ENCODE data around the gene NEMP2. TPM values are rescaled to one million over a fixed set of nuclear protein-coding genes. Genes with fewer than 3 reads are reported as not detected.

NEMP2 gene
- total RNA-seq, 1 experiment from 2014 or later, result 46.0 TPM

DNA sequence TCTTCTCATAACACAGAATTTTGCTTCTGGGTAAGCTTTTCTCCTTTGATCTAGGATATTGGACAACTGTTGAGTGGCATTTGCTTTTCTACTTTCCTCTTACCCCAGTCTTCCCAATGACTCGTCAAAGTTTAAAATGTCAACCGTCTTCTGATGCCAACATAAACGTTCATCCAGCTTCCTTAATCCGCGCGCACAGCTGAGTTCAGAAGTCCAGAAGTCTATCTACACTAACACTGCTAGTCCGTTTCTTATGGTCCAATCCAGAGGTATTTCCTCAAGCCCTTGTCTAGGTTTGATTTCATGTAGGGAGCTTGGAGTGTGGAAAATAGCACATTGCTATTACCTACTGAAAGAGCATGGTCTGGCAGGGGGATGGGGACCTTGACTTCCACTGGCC lies 77.7 kb downstream of the NEMP2 start:
- CTCF ChIA-PET, result interaction anchor here (1.3 kb wide), 1 partner anchor 9 kb away, joined by 6 read pairs; no protein-coding TSS in a partner anchor
- no peaks in the 10 kb centered on the region for H3K9me3 Mint-ChIP-seq (ENCODE audit: unreplicated experiment)

DNA sequence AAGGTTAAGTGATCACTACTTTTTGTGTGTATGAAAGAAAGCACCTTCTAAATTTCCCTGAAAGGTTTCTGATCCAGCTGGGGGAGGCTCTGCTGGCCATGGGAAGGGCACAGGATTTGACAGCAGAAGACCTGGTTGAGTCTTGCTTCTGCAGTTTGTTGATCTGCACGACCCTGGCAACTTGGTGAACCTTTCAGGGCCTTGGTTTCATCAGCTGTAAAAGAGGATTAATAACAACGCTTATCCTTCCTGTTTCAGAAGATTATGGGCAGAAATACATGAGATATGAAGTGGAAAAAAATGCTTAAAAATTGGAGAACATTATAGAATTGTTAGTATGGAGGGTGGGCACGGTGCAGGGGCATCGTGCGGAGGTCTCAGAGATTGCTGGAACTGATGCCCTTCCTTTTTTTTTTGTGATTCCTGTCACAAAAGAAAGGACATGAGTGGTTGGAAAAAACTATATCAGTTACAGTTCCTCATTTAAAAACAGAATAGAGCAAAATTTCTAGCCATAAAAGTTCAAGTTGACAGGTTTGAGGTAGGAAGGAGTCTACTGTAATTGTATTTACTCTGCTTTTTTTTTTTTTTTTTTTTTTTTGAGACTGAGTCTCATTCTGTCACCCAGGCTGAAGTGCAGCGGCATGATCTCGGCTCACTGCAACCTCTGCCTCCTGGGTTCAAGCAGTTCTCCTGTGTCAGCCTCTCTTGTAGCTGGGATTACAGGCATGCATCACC lies 79.0 kb downstream of the NEMP2 start:
- DNase-seq (ENCODE audit: unreplicated experiment), result no peak
- Mint-ChIP-seq H3K27ac (ENCODE audit: low read depth, unreplicated experiment) (no peak overlapping the region), H3K4me1 (ENCODE audit: insufficient read depth, unreplicated experiment) (peaks cover 18% of the 10 kb centered on the region), H3K4me3 (ENCODE audit: unreplicated experiment) (no peak overlapping the region), H3K9me3 (ENCODE audit: unreplicated experiment) (no peaks in the 10 kb centered on the region), H3K27me3 (ENCODE audit: insufficient read depth, unreplicated experiment) (no peaks in the 10 kb centered on the region), H3K36me3 (ENCODE audit: insufficient read depth, unreplicated experiment) (peaks cover 18% of the 10 kb centered on the region)
- TF ChIP-seq, protein P1, sequence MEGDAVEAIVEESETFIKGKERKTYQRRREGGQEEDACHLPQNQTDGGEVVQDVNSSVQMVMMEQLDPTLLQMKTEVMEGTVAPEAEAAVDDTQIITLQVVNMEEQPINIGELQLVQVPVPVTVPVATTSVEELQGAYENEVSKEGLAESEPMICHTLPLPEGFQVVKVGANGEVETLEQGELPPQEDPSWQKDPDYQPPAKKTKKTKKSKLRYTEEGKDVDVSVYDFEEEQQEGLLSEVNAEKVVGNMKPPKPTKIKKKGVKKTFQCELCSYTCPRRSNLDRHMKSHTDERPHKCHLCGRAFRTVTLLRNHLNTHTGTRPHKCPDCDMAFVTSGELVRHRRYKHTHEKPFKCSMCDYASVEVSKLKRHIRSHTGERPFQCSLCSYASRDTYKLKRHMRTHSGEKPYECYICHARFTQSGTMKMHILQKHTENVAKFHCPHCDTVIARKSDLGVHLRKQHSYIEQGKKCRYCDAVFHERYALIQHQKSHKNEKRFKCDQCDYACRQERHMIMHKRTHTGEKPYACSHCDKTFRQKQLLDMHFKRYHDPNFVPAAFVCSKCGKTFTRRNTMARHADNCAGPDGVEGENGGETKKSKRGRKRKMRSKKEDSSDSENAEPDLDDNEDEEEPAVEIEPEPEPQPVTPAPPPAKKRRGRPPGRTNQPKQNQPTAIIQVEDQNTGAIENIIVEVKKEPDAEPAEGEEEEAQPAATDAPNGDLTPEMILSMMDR (IDR thresholded peaks at IDR 0.05; ENCODE audit: unreplicated experiment), result no peak
- ChIA-PET POLR2A (interaction anchor here (0.6 to 0.7 kb wide), 2 partner anchors 51 to 55 kb away, joined by 3 read pairs; no protein-coding TSS in a partner anchor), CTCF (interaction anchor here (0.6 kb wide), 1 partner anchor 189 kb away, joined by 3 read pairs; no protein-coding TSS in a partner anchor)
- BruUV-seq (replicated peaks), result no TSS peak
- intact Hi-C loops (cut with micrococcal nuclease), result no loop called here

More for the DNA sequence above, 77.7 kb downstream of the NEMP2 start:
- Mint-ChIP-seq H3K4me3 (ENCODE audit: unreplicated experiment) (no peak overlapping the region), H3K4me1 (ENCODE audit: insufficient read depth, unreplicated experiment) (peaks cover 10% of the 10 kb centered on the region), H3K36me3 (ENCODE audit: insufficient read depth, unreplicated experiment) (peaks cover 18% of the 10 kb centered on the region), H3K27me3 (ENCODE audit: insufficient read depth, unreplicated experiment) (no peaks in the 10 kb centered on the region), H3K27ac (ENCODE audit: low read depth, unreplicated experiment) (no peak overlapping the region)
- no TSS peak for BruUV-seq (replicated peaks)
- TF ChIP-seq, protein P1 (IDR thresholded peaks at IDR 0.05; ENCODE audit: unreplicated experiment), result no peak
- intact Hi-C loops (cut with micrococcal nuclease), result no loop called here
- DNase-seq (ENCODE audit: unreplicated experiment), result no peak
- POLR2A ChIA-PET, result interaction anchor here (0.6 kb wide), 1 partner anchor 91 kb away, joined by 3 read pairs; no protein-coding TSS in a partner anchor

DNA sequence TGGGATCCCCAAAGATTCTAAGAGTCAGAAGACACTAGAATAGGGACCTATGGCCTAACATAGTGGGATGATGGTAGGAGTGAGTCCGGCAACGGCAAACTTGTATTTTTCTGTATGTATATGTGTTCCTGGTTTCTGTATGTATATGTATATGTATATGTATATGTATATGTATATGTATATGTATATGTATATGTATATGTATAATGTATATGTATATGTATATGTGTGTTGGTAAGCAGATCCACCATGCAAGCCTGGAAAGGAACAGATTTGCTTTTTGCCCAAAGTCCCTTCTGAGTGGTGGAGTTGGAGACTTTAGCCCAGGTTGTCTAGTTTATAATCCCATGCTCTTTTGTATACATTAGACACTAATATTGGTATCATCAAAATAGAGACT lies 79.7 kb downstream of the NEMP2 start:
- Mint-ChIP-seq H3K4me3 (ENCODE audit: unreplicated experiment) (no peak overlapping the region), H3K4me1 (ENCODE audit: insufficient read depth, unreplicated experiment) (peaks cover 18% of the 10 kb centered on the region), H3K27ac (ENCODE audit: low read depth, unreplicated experiment) (no peak overlapping the region), H3K9me3 (ENCODE audit: unreplicated experiment) (no peaks in the 10 kb centered on the region), H3K36me3 (ENCODE audit: insufficient read depth, unreplicated experiment) (peaks cover 18% of the 10 kb centered on the region), H3K27me3 (ENCODE audit: insufficient read depth, unreplicated experiment) (no peaks in the 10 kb centered on the region)
- DNase-seq (ENCODE audit: unreplicated experiment), result no peak
- ChIA-PET POLR2A (interaction anchor here (0.6 to 0.7 kb wide), 2 partner anchors 52 to 54 kb away, joined by 3 read pairs; no protein-coding TSS in a partner anchor), CTCF (interaction anchor here (0.6 kb wide), 1 partner anchor 189 kb away, joined by 3 read pairs; no protein-coding TSS in a partner anchor)
- intact Hi-C loops (cut with micrococcal nuclease), result no loop called here
- BruUV-seq (replicated peaks), result no TSS peak
- TF ChIP-seq, protein P1 (IDR thresholded peaks at IDR 0.05; ENCODE audit: unreplicated experiment), result no peak

Other genes with a start within 250 kb of the NEMP2 start
- gene HIBCH, start 214.9 kb downstream of the NEMP2 start, total RNA-seq (2022), result 14.7 and 16.2 TPM in 2 replicates
- 24.8 and 29.2 TPM in 2 replicates for gene INPP1, start 191.1 kb downstream of the NEMP2 start, total RNA-seq (2022)
- gene MFSD6, start 126.4 kb downstream of the NEMP2 start, total RNA-seq (2022), result 19.7 and 29.0 TPM in 2 replicates
- gene NAB1, start 114.4 kb upstream of the NEMP2 start, total RNA-seq (2022), result 40.3 and 48.5 TPM in 2 replicates